Activated CD4-positive, alpha-beta T cell treated with anti-CD3 and anti-CD28 coated beads, Interleukin-2, Interleukin-4, amounts not matched to agents 100 ng/mL and 50 ng/mL, durations not matched to agents 16 hours and 8 hours (primary cell): ENCODE data around the gene ATCAY.
"Not testable (repeated sequence)": the region's sequence is repeated elsewhere in the genome, so short reads cannot be mapped to it uniquely, and the experiment has no call there.

Experiments
- DNase-seq: peaks from one replicate; pipeline ENCODE4 v3.0.0-alpha.2; 2020; ENCODE audit warnings: low spot score

Gene ATCAY

GRCh38 chr19:3949294-3949693, 68.8 kb downstream of the ATCAY start:
- DNase-seq = no peak

GRCh38 chr19:3949997-3950859, 69.7 kb downstream of the ATCAY start:
- DNase-seq = no peak

GRCh38 chr19:3950871-3951861, 70.7 kb downstream of the ATCAY start:
- no peak for DNase-seq

- DNase-seq = not testable (repeated sequence)
These were observed 72.3 kb downstream of the ATCAY start for GRCh38 chr19:3952755-3953276.

GRCh38 chr19:3954107-3954506, 73.6 kb downstream of the ATCAY start:
- no peak for DNase-seq

GRCh38 chr19:3955276-3955675, 74.8 kb downstream of the ATCAY start:
- DNase-seq = not testable (repeated sequence)

GRCh38 chr19:3955688-3956087, 75.2 kb downstream of the ATCAY start:
- DNase-seq = no peak

GRCh38 chr19:3958836-3959765, 78.6 kb downstream of the ATCAY start:
- DNase-seq = no peak

- no peak for DNase-seq
These were observed 79.3 kb downstream of the ATCAY start for GRCh38 chr19:3959766-3960131.

GRCh38 chr19:3961007-3961406, 80.5 kb downstream of the ATCAY start:
- DNase-seq = no peak

- DNase-seq = no peak
These were observed 83.2 kb downstream of the ATCAY start for GRCh38 chr19:3963458-3964255.

GRCh38 chr19:3964256-3965194, 84.0 kb downstream of the ATCAY start:
- no peak for DNase-seq

GRCh38 chr19:3966051-3967017, 85.8 kb downstream of the ATCAY start:
- DNase-seq = no peak

GRCh38 chr19:3967983-3968382, 87.5 kb downstream of the ATCAY start:
- not testable (repeated sequence) for DNase-seq

- DNase-seq = no peak
These were observed 88.3 kb downstream of the ATCAY start for GRCh38 chr19:3968556-3969434.

- DNase-seq = no peak
These were observed 89.2 kb downstream of the ATCAY start for GRCh38 chr19:3969435-3970312.
